Left lung (tissue), 10 donors: ENCODE results near the gene CWF19L2. TPM values are rescaled to one million over a fixed set of nuclear protein-coding genes. Genes with fewer than 3 reads are reported as not detected.

Experiments
- ATAC-seq: fragments of 200-7000 bp; cut with Tn5 transposase; one replicate; pipeline ENCODE4 v1.9.1; 2020; ENCODE audit warnings: moderate library complexity
- DNase-seq, 4 donors: peaks; one replicate each; pipeline ENCODE4 v3.0.0-alpha.2; 2013 to 2020
- H3K27ac ChIP-seq, 2 donors: fragments of 200-600 bp; sonication (generic) in 1 of 2; one replicate each; pipeline versions ENCODE4 v1.5.0 to v1.8.0; 2020 to 2021
- H3K27me3 ChIP-seq, 2 donors: fragments of 200-600 bp; sonication (generic) in 1 of 2; one replicate each; pipeline versions ENCODE4 v1.5.0 to v1.8.0; 2020 to 2021
- H3K36me3 ChIP-seq, 2 donors: fragments of 200-600 bp; sonication (generic) in 1 of 2; one replicate each; pipeline versions ENCODE4 v1.5.0 to v1.8.0; 2020 to 2021
- H3K4me1 ChIP-seq, 2 donors: fragments of 200-600 bp; one replicate each; pipeline ENCODE4 v1.8.0; 2021
- H3K4me3 ChIP-seq, 2 donors: fragments of 200-600 bp; sonication (generic) in 1 of 2; one replicate each; pipeline versions ENCODE4 v1.5.0 to v1.8.0; 2020 to 2021; ENCODE audit warnings: mild to moderate bottlenecking in 1 of 2
- H3K9me3 ChIP-seq, 2 donors: fragments of 200-600 bp; sonication (generic) in 1 of 2; one replicate each; pipeline versions ENCODE4 v1.5.0 to v1.8.0; 2020 to 2021
- CTCF ChIP-seq, 2 donors: fragments of 200-600 bp; sonication (generic) in 1 of 2; IDR thresholded peaks; one replicate each; pipeline versions ENCODE4 v1.5.0 to v1.8.0; 2021; ENCODE audit warnings: antibody characterized with exemption in 2 of 2
- intact Hi-C, 2 donors: fragments of 100-400 bp; cut with DNase I; formaldehyde crosslinking; loops; one replicate each; pipeline versions ENCODE4 v1.11.2 to v1.14.2; 2022
- polyA plus RNA-seq, 6 donors: library from polyadenylated mRNA; unstranded; fragments of 120-200 nt; gene quantifications; one replicate each; pipeline ENCODE4 v1.2.1, GENCODE V29; 2013; ENCODE audit not compliant: insufficient read length in 6 of 6
- total RNA-seq, 2 donors: library from RNA; stranded (reverse); fragmentation: NEBNext Ultra II Directional; extraction: Animal tissue kit (Norgen Biotek cat#: 25700); gene quantifications; one replicate each; pipeline ENCODE4 v1.2.1, GENCODE V29; 2021
- donor health status: DM: no; HTN: yes; CAD: no.
- donor health status: DM: no; HTN: no; CAD: no.

The CWF19L2 gene
- total and polyA plus RNA-seq, 8 donors = 11.0 to 25.4 (median 20.0) TPM

- TF ChIP-seq CTCF (IDR thresholded peaks at IDR 0.05) = no peak
- Histone ChIP-seq H3K27me3 (no peaks in the 10 kb centered on the region), H3K4me1 (no peaks in the 10 kb centered on the region), H3K36me3 (peaks cover 0 to 44% of the 10 kb centered on the region in 2 donors), H3K4me3 (no peak overlapping the region), H3K27ac (no peak overlapping the region), H3K9me3 (no peaks in the 10 kb centered on the region)
- DNase-seq = no peak
- intact Hi-C loops = no loop called here
- no peak for ATAC-seq
Observed at GRCh38 chr11:107329164-107329563, 128.5 kb downstream of the CWF19L2 start.

DNA sequence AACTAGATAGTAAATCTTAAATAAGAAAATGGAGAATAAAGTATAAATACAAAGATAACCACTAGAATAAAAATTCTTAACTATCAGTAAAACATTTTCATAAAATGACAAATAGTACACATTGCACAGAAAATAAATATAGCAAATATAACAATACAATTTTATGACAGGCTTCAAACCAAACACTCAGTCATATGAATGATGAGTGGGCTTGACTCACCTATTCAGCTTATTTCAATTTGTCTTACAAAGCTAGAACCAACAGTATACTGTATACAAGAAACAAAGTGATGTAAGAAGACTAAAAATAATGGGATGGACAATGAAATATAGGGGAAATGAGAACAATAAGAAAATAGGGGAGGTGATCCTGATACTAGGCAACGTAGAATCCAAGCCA, 141.2 kb downstream of the CWF19L2 start:
- ATAC-seq (no peak), DNase-seq (no peak)
- Histone ChIP-seq H3K9me3 (peaks cover 0 to 15% of the 10 kb centered on the region in 2 donors), H3K4me1 (no peaks in the 10 kb centered on the region), H3K27me3 (no peaks in the 10 kb centered on the region), H3K36me3 (peaks cover 0 to 6% of the 10 kb centered on the region in 2 donors), H3K4me3 (no peak overlapping the region), H3K27ac (no peak overlapping the region)
- no peak for TF ChIP-seq CTCF (IDR thresholded peaks at IDR 0.05)
- intact Hi-C loops = no loop called here

GRCh38 chr11:107307991-107308390, 149.6 kb downstream of the CWF19L2 start:
- peaks cover 0 to 26% of the 10 kb centered on the region in 2 donors for H3K36me3 ChIP-seq
- no peaks in the 10 kb centered on the region for H3K4me1 ChIP-seq
- H3K4me3 ChIP-seq = no peak overlapping the region
- no peak for TF ChIP-seq CTCF (IDR thresholded peaks at IDR 0.05)
- ATAC-seq (no peak), DNase-seq (no peak)
- no peak overlapping the region for H3K27ac ChIP-seq
- H3K9me3 ChIP-seq = no peaks in the 10 kb centered on the region
- no peaks in the 10 kb centered on the region for H3K27me3 ChIP-seq
- intact Hi-C loops = no loop called here

DNA sequence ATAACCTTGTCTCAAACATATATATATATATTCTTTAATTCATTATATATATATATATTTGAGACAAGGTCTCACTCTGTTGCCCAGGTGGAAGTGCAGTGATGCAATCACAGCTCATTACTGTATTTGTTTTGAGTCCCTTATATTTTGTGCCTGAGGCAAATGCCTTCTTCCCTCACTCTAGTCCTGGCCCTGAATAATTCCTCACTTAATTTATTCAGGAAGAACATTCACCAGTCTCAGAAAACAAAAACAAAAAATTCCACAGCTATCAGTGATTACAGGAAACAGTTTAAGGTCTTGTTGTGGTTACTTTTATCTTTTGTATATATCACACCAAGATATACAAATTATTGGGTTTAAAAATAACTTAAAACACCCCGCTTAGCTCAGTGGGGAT, 155.7 kb downstream of the CWF19L2 start:
- Histone ChIP-seq H3K9me3 (peaks cover 0 to 4% of the 10 kb centered on the region in 2 donors), H3K36me3 (peaks cover 0 to 17% of the 10 kb centered on the region in 2 donors), H3K27me3 (no peaks in the 10 kb centered on the region), H3K27ac (no peak overlapping the region), H3K4me1 (no peaks in the 10 kb centered on the region), H3K4me3 (no peak overlapping the region)
- no peak for TF ChIP-seq CTCF (IDR thresholded peaks at IDR 0.05)
- intact Hi-C loops = no loop called here
- no peak for DNase-seq
- no peak for ATAC-seq

DNA sequence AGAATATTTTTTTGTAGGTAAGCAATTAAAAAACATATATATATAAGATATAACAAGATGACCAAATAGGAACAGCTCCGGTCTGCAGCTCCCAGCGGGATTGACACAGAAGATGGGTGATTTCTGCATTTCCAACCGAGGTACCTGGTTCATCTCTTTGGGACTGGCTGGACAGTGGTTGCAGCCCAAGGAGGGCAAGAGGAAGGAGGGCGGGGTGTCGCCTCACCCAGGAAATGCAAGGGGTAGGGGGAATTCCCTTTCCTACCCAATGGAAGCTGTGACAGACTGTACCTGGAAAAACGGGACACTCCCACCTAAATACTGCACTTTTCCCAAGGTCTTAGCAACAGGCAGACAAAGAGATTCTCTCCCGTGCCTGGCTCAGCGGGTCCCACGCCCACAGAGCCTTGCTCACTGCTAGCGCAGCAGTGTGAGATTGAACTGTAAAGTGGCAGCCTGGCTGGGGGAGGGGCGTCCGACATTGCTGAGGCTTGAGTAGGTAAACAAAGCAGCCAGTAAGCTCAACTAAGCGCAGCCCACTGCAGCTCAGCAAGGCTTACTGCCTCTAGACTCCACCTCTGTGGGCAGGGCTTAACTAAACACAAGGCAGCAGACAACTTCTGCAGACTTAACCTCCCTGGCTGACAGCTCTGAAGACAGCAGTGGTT, 163.8 kb downstream of the CWF19L2 start:
- peaks cover 0 to 27% of the 10 kb centered on the region in 2 donors for H3K36me3 ChIP-seq
- ATAC-seq = no peak
- peaks cover 0 to 14% of the 10 kb centered on the region in 2 donors for H3K9me3 ChIP-seq
- no peak overlapping the region for H3K4me3 ChIP-seq
- no peak for DNase-seq
- H3K27me3 ChIP-seq = no peaks in the 10 kb centered on the region
- no peak overlapping the region for H3K27ac ChIP-seq
- intact Hi-C loops = no loop called here
- H3K4me1 ChIP-seq = no peaks in the 10 kb centered on the region
- no peak for TF ChIP-seq CTCF (IDR thresholded peaks at IDR 0.05)
